GM21825 (cell line): ENCODE data around the gene KLF17.
"Not testable (repeated sequence)": the region's sequence is repeated elsewhere in the genome, so short reads cannot be mapped to it uniquely, and the experiment has no call there.

Source experiments
- ATAC-seq: cut with Tn5 transposase; IDR thresholded peaks from one replicate; pipeline ENCODE4 v1.9.1; 2021; ENCODE audit warnings: mild to moderate bottlenecking, moderate library complexity; ENCODE audit not compliant: unreplicated experiment

The KLF17 gene

DNA sequence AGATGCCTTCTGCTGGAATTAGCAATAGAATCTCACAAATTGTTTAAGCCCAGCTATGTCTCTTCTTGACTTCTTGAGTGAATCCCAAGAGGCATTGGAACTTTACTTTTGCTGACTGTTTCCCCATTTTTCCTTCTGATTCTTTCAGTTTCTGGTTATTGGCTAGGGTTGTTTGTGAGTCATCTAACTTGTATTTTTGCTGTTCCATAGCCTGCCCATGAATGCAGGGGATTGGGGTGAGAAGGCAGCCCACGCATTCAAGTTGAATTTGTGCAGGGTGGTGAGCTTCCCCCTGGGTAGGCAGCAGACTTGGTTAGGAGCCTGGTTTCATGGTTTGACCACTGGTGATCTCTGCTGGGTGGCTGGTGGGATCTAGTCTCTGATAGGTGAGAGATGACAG, 10.4 kb upstream of the KLF17 start:
- no peak for ATAC-seq

- no peak for ATAC-seq
Measured at GRCh38 chr1:44108971-44109370, 9.7 kb upstream of the KLF17 start.

GRCh38 chr1:44110916-44111315, 7.7 kb upstream of the KLF17 start:
- ATAC-seq = no peak

GRCh38 chr1:44111861-44112260, 6.8 kb upstream of the KLF17 start:
- no peak for ATAC-seq

GRCh38 chr1:44112486-44112885, 6.1 kb upstream of the KLF17 start:
- no peak for ATAC-seq

DNA sequence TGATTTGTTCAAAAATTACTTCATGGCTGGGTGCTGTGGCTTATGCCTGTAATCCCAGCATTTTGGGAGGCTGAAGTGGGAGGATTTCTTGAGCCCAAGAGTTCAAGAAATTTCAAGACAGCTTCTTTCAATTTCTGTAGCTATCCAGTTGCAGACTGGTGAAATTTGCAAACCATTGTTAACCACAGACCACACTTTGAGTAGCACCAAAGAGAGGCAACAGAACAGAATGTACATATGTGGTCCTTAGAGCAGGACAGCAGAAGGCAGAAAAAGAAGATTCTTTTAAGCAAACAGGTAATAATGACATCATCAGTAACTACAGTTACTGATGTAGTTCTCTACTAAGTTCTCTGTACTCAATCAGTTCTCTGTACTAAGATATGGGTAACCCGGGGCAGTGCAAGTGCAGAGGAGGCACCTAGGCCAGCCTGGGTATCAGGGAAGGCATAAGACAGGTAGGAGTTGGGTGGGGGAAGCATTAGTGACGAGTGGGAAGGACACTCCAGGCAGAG, 5.5 kb upstream of the KLF17 start:
- ATAC-seq = no peak

- ATAC-seq = no peak
Measured at GRCh38 chr1:44114098-44114497, 4.5 kb upstream of the KLF17 start.

GRCh38 chr1:44117272-44117671, 1.3 kb upstream of the KLF17 start:
- not testable (repeated sequence) for ATAC-seq

DNA sequence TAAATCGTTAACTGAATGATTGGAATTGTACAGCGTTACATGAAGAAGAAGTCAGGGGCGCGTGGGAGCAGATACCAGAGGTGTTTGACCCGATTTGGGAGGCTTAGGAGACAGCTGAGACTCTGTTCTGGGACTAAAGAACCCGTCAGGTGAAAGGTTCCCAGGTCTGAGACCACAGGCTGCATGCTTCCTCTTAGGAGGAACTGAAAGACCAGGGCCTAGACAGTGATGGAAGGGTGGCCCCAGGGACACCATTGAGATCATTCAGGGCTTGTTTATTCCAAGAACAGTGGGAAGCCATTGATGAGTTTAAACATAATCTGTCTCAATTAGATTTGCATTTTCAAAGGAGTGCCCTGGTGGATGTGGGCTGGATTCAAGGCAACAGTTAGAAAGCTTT, 904 bp downstream of the KLF17 start:
- no peak for ATAC-seq

GRCh38 chr1:44120398-44120949, 1.9 kb downstream of the KLF17 start:
- no peak for ATAC-seq

DNA sequence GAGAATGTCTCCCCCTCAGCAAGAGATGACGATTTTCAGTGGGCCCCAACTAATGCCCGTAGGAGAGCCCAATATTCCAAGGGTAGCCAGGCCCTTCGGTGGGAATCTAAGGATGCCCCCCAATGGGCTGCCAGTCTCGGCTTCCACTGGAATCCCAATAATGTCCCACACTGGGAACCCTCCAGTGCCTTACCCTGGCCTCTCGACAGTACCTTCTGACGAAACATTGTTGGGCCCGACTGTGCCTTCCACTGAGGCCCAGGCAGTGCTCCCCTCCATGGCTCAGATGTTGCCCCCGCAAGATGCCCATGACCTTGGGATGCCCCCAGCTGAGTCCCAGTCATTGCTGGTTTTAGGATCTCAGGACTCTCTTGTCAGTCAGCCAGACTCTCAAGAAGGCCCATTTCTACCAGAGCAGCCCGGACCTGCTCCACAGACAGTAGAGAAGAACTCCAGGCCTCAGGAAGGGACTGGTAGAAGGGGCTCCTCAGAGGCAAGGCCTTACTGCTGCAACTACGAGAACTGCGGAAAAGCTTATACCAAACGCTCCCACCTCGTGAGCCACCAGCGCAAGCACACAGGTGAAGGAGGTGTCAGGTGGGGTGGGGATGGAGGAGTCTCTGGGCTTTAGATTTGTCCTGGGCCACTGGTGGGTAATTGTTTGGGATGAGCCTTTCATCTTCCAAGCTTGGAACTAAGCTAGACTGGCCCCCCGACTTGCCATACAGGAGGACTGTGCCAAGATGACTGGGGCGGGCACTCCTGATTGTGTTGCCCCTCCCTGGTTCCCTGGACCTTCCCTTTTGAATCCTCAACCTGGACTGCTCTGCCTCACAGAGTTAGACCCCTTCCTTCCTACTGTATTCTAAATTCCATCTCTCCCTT, 11.2 kb downstream of the KLF17 start:
- ATAC-seq = no peak

GRCh38 chr1:44131411-44131810, 12.8 kb downstream of the KLF17 start:
- ATAC-seq = no peak

DNA sequence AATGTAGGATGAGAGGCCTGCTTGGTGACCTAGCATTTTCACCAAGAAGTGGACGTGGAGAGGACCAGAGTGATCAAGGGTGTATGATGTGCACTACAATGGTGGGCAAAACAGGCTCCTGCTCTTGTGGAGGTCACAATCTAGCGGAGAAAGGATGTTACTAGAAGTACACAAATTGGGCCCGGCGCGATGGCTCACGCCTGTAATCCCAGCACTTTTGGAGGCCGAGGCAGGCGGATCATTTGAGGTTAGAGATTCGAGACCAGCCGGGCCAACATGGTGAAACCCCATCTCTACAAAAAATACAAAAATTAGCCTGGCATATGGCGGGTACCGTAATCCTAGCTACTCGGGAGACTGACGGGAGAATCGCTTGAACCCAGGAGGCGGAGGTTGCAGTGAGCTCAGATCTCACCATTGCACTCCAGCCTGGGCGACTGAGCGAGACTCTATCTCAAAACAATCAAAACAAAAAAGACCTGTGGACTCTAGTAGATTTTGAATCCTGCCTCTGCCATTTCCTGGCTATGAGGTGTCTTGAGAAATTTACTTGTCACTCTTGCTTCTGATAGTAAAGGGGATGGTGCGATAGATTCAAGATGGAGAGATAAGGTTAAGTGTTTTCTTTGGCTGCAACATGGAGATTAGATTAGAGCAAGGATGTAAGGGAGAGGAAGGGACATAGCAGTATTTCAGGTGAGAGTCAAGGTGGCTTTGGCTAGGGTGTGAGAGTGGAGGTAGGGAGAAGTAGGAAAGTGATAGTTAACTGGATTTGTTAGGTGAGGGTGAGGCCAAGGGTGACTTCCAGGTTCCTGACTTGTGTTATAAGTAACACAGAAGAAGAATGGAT, 15.7 kb downstream of the KLF17 start:
- ATAC-seq = no peak

- ATAC-seq = no peak
Measured at GRCh38 chr1:44135886-44136285, 17.3 kb downstream of the KLF17 start.

DNA sequence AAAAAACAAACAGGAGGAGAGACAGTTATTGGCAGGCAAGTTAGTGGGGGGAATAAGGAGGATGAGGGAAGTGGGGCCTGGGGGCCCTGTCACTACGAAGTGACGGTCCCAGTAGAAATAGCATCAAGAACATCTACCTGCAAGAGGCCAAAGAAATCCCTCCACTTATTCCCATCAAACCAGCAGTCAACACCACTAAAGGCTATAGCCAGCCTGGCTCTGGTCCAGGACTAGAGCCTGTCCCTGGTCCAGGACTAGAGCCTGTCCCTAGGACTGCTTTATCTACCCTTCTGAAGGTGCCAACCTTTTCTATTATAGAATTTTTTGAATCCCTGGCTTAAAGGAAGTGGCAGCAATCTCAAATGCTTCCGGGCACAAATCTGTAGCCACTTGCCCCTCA, 19.6 kb downstream of the KLF17 start:
- no peak for ATAC-seq

DNA sequence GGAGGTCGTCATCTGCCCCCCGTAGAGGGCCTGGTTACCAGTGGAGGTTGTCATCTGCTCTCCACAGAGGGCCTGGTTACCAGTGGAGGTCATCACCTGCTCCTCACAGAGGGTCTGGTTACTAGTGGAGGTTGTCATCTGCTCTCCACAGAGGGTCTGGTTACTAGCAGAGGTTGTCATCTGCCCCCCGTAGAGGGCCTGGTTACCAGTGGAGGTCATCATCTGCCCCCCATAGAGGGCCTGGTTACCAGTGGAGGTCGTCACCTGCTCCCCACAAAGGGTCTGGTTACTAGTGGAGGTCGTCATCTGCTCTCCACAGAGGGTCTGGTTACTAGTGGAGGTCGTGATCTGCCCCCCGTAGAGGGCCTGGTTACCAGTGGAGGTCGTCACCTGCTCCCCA, 20.9 kb downstream of the KLF17 start:
- not testable (repeated sequence) for ATAC-seq

DNA sequence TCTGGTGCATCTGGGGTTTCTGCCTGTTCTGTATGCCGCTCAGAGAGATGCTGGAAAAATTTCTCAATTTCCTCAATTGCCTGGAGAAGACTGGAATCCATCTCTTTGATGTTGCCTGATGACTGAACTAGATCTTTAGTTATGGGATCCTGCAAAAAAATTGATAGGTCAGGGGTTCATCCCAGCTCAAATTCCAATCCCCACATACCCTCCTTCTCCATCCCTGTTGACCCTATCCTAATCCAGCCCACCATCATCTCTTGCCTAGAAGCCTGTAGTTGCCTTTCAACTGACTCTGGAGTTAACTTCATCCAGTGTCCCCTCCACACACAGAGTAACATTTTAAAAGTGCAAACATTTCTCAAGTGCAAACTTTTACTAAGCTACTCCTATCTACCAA, 22.9 kb downstream of the KLF17 start, which contains the start of gene KLF18:
KLF18 (minus strand) TSS at position 101 of the 400 bp plus-strand sequence; CDS start at position 101, 0 bp downstream.
- ATAC-seq = no peak

DNA sequence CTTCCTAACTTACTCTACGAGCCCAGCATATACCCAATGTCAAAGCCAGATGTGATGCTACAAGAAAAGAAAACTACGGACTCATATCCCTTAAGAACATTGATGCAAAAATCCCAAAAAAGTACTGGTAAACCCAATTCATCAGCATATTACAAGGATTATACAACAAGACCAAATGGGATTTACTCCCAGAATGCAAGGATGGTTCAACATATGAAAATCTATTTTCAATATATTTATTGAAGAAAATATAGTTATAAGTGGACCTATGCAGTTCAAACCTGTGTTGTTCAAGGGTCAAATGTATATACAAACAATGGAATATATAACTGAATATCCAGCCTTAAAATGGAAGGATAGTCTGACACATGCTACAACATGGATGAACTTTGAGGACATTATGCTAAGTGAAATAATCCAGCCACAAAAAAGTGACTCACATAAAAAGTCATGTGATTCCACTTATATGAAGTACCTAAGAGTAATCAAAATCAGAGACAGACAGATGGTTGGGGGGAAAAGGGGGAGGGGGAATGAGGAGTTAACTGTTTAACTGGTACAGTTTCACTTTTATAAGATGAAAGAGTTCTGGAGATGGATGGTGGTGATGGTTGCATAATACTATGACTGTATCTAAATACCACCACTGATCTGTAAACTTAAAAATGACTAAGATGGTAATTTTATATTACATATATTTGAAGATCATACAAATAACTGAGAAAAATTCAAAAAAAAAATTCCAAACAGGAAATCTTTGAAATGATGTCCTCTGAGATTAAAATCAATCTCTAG, 26.5 kb downstream of the KLF17 start:
- ATAC-seq = no peak

DNA sequence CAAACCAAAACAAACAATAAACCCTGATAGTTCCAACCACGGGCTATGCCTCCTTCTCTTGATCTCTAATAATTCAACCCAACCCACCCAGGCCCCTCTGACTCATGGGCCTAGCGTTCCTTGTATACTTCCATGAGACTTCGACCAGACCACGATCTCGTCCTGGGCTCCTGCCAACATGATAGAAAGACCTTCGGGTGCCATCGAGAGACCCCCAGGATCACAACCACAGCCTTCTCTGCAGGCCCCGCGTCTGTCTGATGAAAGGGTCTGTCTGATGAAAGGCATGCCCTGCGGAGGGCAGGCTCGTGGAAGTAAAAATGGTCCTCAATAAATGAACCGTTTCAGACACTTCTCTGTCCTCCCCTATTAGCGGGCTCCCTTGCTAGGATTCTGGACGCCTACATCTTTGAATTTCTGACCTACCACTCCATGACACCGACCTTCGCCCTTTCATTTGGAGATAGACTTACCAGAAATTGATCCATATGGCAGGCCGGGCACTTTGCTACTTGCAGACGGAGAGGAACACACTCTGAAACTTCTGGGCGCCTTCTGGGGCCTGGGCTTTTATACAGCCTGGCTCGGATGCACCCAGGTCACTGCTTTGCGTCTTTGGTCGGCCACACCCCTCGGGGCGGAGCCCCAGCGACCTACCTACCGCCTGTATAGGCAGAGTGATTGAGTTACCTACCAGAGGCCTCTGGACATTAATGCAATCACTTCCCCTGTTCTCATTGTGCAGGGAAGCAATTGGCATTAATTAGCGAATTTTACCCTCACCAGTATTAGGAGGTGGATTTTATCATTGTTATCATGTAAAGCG, 28.1 kb downstream of the KLF17 start:
- ATAC-seq = no peak

GRCh38 chr1:44147582-44147981, 29.0 kb downstream of the KLF17 start:
- ATAC-seq = no peak
